OCI-LY7 (cell line): ENCODE data around the gene PLAAT1.

Experiments used
- EZH2phosphoT487 ChIP-seq: fragments of 200-600 bp; sonication (generic); IDR thresholded peaks from 2 replicates; pipeline ENCODE4 v1.6.1; 2018; ENCODE audit warnings: low read depth, borderline replicate concordance, mild to moderate bottlenecking, mixed run types, antibody characterized with exemption, low read length, moderate library complexity, mixed read lengths
- TF ChIP-seq, protein P1 (sequence below): fragments of 200-600 bp; sonication (generic); conservative IDR thresholded peaks from 2 replicates; pipeline ENCODE4 v1.5.1; 2014; ENCODE audit warnings: mild to moderate bottlenecking, antibody characterized with exemption, low read length, moderate library complexity, mixed read lengths

DNA sequence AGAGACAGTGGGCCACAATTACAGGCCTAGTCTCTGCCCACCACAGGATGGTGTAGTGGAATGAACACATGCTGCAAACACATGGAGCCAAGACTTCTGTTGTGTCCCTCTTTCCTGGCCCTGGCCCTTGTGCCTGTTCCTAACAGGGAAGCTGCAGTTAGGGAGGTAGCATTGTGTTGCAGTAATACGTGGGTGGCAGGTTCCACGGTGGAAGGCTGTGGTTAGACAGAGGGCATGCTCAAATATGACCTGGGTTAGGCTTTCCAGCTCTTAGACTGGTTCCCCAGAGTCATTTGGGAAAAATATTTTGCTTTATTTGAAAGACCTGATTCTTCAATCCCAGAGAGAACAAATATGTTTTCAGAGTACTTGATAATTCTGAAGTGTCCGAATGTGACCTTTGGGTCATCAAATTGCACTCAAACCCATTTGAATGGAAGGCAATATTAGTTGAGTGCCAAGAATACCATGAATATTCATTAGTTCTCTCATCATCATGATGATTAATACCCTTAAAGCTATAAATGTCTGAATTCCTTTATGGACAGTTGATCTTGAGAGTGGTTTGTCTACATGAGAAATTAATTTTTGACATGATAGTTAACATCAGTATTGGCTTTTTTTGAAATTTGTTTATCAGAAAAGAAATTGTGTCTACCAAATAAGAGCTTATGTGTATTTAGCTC lies 28.5 kb downstream of the PLAAT1 start:
- TF ChIP-seq, protein P1, sequence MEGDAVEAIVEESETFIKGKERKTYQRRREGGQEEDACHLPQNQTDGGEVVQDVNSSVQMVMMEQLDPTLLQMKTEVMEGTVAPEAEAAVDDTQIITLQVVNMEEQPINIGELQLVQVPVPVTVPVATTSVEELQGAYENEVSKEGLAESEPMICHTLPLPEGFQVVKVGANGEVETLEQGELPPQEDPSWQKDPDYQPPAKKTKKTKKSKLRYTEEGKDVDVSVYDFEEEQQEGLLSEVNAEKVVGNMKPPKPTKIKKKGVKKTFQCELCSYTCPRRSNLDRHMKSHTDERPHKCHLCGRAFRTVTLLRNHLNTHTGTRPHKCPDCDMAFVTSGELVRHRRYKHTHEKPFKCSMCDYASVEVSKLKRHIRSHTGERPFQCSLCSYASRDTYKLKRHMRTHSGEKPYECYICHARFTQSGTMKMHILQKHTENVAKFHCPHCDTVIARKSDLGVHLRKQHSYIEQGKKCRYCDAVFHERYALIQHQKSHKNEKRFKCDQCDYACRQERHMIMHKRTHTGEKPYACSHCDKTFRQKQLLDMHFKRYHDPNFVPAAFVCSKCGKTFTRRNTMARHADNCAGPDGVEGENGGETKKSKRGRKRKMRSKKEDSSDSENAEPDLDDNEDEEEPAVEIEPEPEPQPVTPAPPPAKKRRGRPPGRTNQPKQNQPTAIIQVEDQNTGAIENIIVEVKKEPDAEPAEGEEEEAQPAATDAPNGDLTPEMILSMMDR, result no peak
- TF ChIP-seq EZH2phosphoT487, result no peak
